Vagina (tissue), 2 donors: ENCODE results near the gene CD22. TPM values are rescaled to one million over a fixed set of nuclear protein-coding genes. Genes with fewer than 3 reads are reported as not detected.

Experiments
- DNase-seq, 2 donors: peaks; one replicate each; pipeline ENCODE4 v3.0.0-alpha.2; 2017; ENCODE audit errors: extremely low spot score in 2 of 2
- H3K27ac ChIP-seq: fragments of 200-600 bp; sonication (generic); one replicate; pipeline ENCODE4 v1.5.1; 2019
- H3K27me3 ChIP-seq: fragments of 200-600 bp; sonication (generic); one replicate; pipeline ENCODE4 v1.5.1; 2019
- H3K36me3 ChIP-seq, 2 donors: fragments of 200-600 bp; sonication (generic); one replicate each; pipeline ENCODE4 v1.5.1; 2017 to 2019
- H3K4me1 ChIP-seq: fragments of 200-600 bp; sonication (generic); one replicate; pipeline ENCODE4 v1.5.1; 2019
- H3K4me3 ChIP-seq, 2 donors: fragments of 200-600 bp; sonication (generic); 1 replicate in 1 of 2; 2 replicates in 1 of 2; pipeline ENCODE4 v1.5.1; 2016 to 2019
- H3K9me3 ChIP-seq: fragments of 200-600 bp; sonication (generic); one replicate; pipeline ENCODE4 v1.5.1; 2019
- CTCF ChIP-seq, 3 experiments: fragments of 450-650 bp in 2 of 3; fragments of 200-600 bp in 1 of 3; sonication (generic) in 1 of 3; IDR thresholded peaks; one replicate each; pipeline ENCODE4 v1.5.1; 2017 to 2019; ENCODE audit warnings: antibody characterized with exemption in 3 of 3, mild to moderate bottlenecking in 2 of 3, moderate library complexity in 2 of 3
- POLR2A ChIP-seq, 2 donors: fragments of 450-650 bp; IDR thresholded peaks; one replicate each; pipeline ENCODE4 v1.6.1; 2017; ENCODE audit warnings: antibody characterized with exemption in 2 of 2, mild to moderate bottlenecking in 2 of 2, moderate library complexity in 2 of 2
- POLR2AphosphoS5 ChIP-seq, 2 donors: sonication (generic); formaldehyde crosslinking; IDR thresholded peaks; one replicate each; pipeline ENCODE4 v1.9.0; 2017; ENCODE audit warnings: antibody characterized with exemption in 2 of 2, mild to moderate bottlenecking in 2 of 2, low read depth in 1 of 2; ENCODE audit not compliant: insufficient read depth in 1 of 2
- intact Hi-C: fragments of 100-400 bp; cut with DNase I; formaldehyde crosslinking; loops from one replicate; pipeline ENCODE4 v1.15.1; 2023
- total RNA-seq: library from RNA; depleted of rRNA; stranded (reverse); fragments of >200 nt; gene quantifications from one replicate; pipeline ENCODE4 v1.2.3, GENCODE V29; 2016

CD22 gene
- total RNA-seq, 1 donor from 2014 or later = 7.6 TPM

DNA sequence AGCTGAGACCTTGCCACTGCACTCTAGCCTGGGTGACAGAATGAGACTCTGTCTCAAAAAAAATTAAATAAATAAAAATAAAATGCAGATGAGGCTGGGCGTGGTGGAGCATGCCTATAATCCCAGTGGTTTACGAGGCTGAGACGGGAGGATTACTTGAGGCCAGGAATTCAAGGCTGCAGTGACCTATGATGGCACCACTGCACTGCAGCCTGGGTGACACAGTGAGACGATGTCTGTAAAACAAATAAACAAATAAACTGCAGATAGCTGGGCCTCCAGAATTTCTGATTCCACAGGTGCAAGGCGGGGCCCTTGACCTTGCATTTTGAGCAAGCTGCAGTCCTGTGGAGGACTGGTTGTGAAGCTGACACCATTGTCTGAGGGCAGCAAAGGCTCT, 40.1 kb upstream of the CD22 start:
- H3K27ac ChIP-seq = no peak overlapping the region
- DNase-seq = no peak
- TF ChIP-seq POLR2A (IDR thresholded peaks at IDR 0.05) (no peak), CTCF (IDR thresholded peaks at IDR 0.05) (no peak), POLR2AphosphoS5 (IDR thresholded peaks at IDR 0.05; ENCODE audit: insufficient read depth in 1 of 2, low read depth in 1 of 2) (no peak)
- intact Hi-C loops = no loop called here
- H3K27me3 ChIP-seq = no peaks in the 10 kb centered on the region
- no peaks in the 10 kb centered on the region for H3K9me3 ChIP-seq
- no peak overlapping the region for H3K4me3 ChIP-seq
- no peaks in the 10 kb centered on the region for H3K36me3 ChIP-seq
- no peaks in the 10 kb centered on the region for H3K4me1 ChIP-seq

GRCh38 chr19:35290381-35291127, 38.4 kb upstream of the CD22 start:
- Histone ChIP-seq H3K4me1 (no peaks in the 10 kb centered on the region), H3K27ac (no peak overlapping the region), H3K27me3 (no peaks in the 10 kb centered on the region), H3K9me3 (no peaks in the 10 kb centered on the region), H3K36me3 (no peaks in the 10 kb centered on the region), H3K4me3 (no peak overlapping the region)
- intact Hi-C loops = no loop called here
- DNase-seq = no peak
- TF ChIP-seq POLR2A (IDR thresholded peaks at IDR 0.05) (no peak), CTCF (IDR thresholded peaks at IDR 0.05) (no peak), POLR2AphosphoS5 (IDR thresholded peaks at IDR 0.05; ENCODE audit: insufficient read depth in 1 of 2, low read depth in 1 of 2) (no peak)

GRCh38 chr19:35291259-35291658, 37.7 kb upstream of the CD22 start:
- no peak for TF ChIP-seq CTCF (IDR thresholded peaks at IDR 0.05)
- no peak for TF ChIP-seq POLR2AphosphoS5 (IDR thresholded peaks at IDR 0.05; ENCODE audit: insufficient read depth in 1 of 2, low read depth in 1 of 2)
- TF ChIP-seq POLR2A (IDR thresholded peaks at IDR 0.05) = no peak
- Histone ChIP-seq H3K4me1 (no peaks in the 10 kb centered on the region), H3K27me3 (no peaks in the 10 kb centered on the region), H3K27ac (no peak overlapping the region), H3K36me3 (no peaks in the 10 kb centered on the region), H3K9me3 (no peaks in the 10 kb centered on the region), H3K4me3 (no peak overlapping the region)
- intact Hi-C loops = no loop called here
- DNase-seq = no peak

- intact Hi-C loops = no loop called here
- Histone ChIP-seq H3K9me3 (no peaks in the 10 kb centered on the region), H3K27me3 (no peaks in the 10 kb centered on the region), H3K4me1 (no peaks in the 10 kb centered on the region), H3K27ac (no peak within 1 kb of the TSS), H3K36me3 (no peaks in the 10 kb centered on the region), H3K4me3 (no peak within 1 kb of the TSS)
- no peak for DNase-seq
- no peak for TF ChIP-seq CTCF (IDR thresholded peaks at IDR 0.05)
- no peak for TF ChIP-seq POLR2A (IDR thresholded peaks at IDR 0.05)
- TF ChIP-seq POLR2AphosphoS5 (IDR thresholded peaks at IDR 0.05; ENCODE audit: insufficient read depth in 1 of 2, low read depth in 1 of 2) = no peak
These were observed 37.1 kb upstream of the CD22 start, which contains the start of gene MAG for GRCh38 chr19:35291916-35292315. MAG (plus strand) TSS chr19:35292161; CDS start chr19:35295409, 3,248 bp downstream.
